Endothelial cell of umbilical vein (primary cell): ENCODE measurements around the gene MATCAP1. TPM values are rescaled to one million over a fixed set of nuclear protein-coding genes. Genes with fewer than 3 reads are reported as not detected.

Source experiments
- BruUV-seq: library from RNA; stranded (reverse); fragments of 400-500 nt; replicated peaks from 2 replicates; lab custom pipeline; 2021; lab: Mats Ljungman, UMichigan
- CTCF ChIA-PET: fragments of 300-600, 350-600 bp; sonication (Branson Sonifier 250); formaldehyde crosslinking; loops from one replicate; lab custom pipeline; 2021; ENCODE audit warnings: antibody characterized with exemption, inconsistent platforms; lab: Charles Lee
- POLR2A ChIA-PET: fragments of 300-600, 350-600 bp; sonication (Branson Sonifier 250); formaldehyde crosslinking; loops from one replicate; lab custom pipeline; 2021; ENCODE audit warnings: antibody characterized with exemption, inconsistent platforms; lab: Charles Lee
- DNase-seq: peaks from one replicate; pipeline ENCODE4 v3.0.0-alpha.2; 2011; ENCODE audit warnings: low read depth, low spot score
- FAIRE-seq: peaks from 2 replicates; lab custom pipeline; 2011; peaks lifted over from hg19 to GRCh38; lab: Jason Lieb, UNC
- H2AFZ ChIP-seq: 2 replicates; pipeline ENCODE4 v1.6.0; 2012; ENCODE audit warnings: low read depth, low read length, control low read depth, inconsistent platforms
- H3K27ac ChIP-seq: 2 replicates; pipeline ENCODE4 v1.5.1; 2011; ENCODE audit warnings: low read depth, mild to moderate bottlenecking, control low read depth, low read length, moderate library complexity; ENCODE audit not compliant: insufficient read depth
- H3K27me3 ChIP-seq, 2 experiments: 2 replicates each; pipeline versions ENCODE4 v1.6.0 to v1.6.1; 2011; ENCODE audit warnings: low read length in 2 of 2, mixed read lengths in 1 of 2; ENCODE audit not compliant: control insufficient read depth in 2 of 2, insufficient read depth in 2 of 2
- H3K36me3 ChIP-seq, 2 experiments: 2 replicates in 1 of 2; 3 replicates in 1 of 2; pipeline ENCODE4 v1.5.1; 2011; ENCODE audit warnings: low read length in 2 of 2, mild to moderate bottlenecking in 1 of 2, moderate library complexity in 1 of 2; ENCODE audit not compliant: control insufficient read depth in 2 of 2, insufficient read depth in 2 of 2; ENCODE audit errors: extremely low read depth in 1 of 2
- H3K4me1 ChIP-seq: 3 replicates; pipeline ENCODE4 v1.5.1; 2011; ENCODE audit warnings: mild to moderate bottlenecking, low read length; ENCODE audit not compliant: control insufficient read depth, insufficient read depth; ENCODE audit errors: extremely low read depth
- H3K4me2 ChIP-seq: 2 replicates; pipeline ENCODE4 v1.6.1; 2011; ENCODE audit warnings: low read length, control low read depth, mixed read lengths; ENCODE audit not compliant: insufficient read depth
- H3K4me3 ChIP-seq, 3 experiments: fragments of 200-600 bp in 1 of 3; sonication (generic), shearing (Covaris generic) in 1 of 3; replicated peaks in 1 of 3; 2 replicates each; pipeline ENCODE4 v1.5.1; 2011 to 2016; ENCODE audit warnings: control low read depth in 3 of 3, low read length in 3 of 3, mild to moderate bottlenecking in 2 of 3, inconsistent platforms in 1 of 3, low read depth in 1 of 3, moderate library complexity in 1 of 3; ENCODE audit not compliant: insufficient read depth in 1 of 3
- H3K79me2 ChIP-seq: 2 replicates; pipeline ENCODE4 v1.6.0; 2012; ENCODE audit warnings: low read length, inconsistent platforms; ENCODE audit not compliant: control insufficient read depth, insufficient read depth
- H3K9ac ChIP-seq: replicated peaks from 2 replicates; pipeline ENCODE3; 2011; ENCODE audit warnings: low read length, control low read depth; ENCODE audit not compliant: insufficient read depth; ENCODE audit errors: extremely low read depth
- H3K9me1 ChIP-seq: replicated peaks from 3 replicates; pipeline ENCODE4 v1.6.0; 2011; ENCODE audit warnings: mild to moderate bottlenecking, low read length; ENCODE audit not compliant: control insufficient read depth, insufficient read depth; ENCODE audit errors: extremely low read depth
- H3K9me3 ChIP-seq: replicated peaks from 2 replicates; pipeline ENCODE4 v1.5.1; 2012; ENCODE audit warnings: low read length, inconsistent platforms; ENCODE audit not compliant: control insufficient read depth, insufficient read depth
- H4K20me1 ChIP-seq: replicated peaks from 2 replicates; pipeline ENCODE3; 2011; ENCODE audit warnings: mild to moderate bottlenecking, low read length; ENCODE audit not compliant: control insufficient read depth, insufficient read depth; ENCODE audit errors: extremely low read depth
- EZH2 ChIP-seq: IDR thresholded peaks from 2 replicates; pipeline ENCODE4 v1.6.1; 2012; ENCODE audit warnings: borderline replicate concordance, low read depth, mild to moderate bottlenecking, moderate library complexity, low read length, inconsistent platforms; ENCODE audit not compliant: severe bottlenecking
- FOS ChIP-seq: IDR thresholded peaks from 2 replicates; pipeline ENCODE4 v1.6.1; 2011; ENCODE audit warnings: mild to moderate bottlenecking, low read length, moderate library complexity, borderline replicate concordance; ENCODE audit not compliant: insufficient read depth
- GATA2 ChIP-seq: IDR thresholded peaks from 2 replicates; pipeline ENCODE4 v1.7.0; 2011; ENCODE audit warnings: low read depth, mild to moderate bottlenecking, moderate library complexity, mixed read lengths, low read length; ENCODE audit not compliant: insufficient read length, insufficient read depth
- JUN ChIP-seq: IDR thresholded peaks from 2 replicates; pipeline ENCODE4 v1.6.1; 2011; ENCODE audit warnings: borderline replicate concordance, low read depth; ENCODE audit not compliant: insufficient read length, insufficient read depth
- MYC ChIP-seq: IDR thresholded peaks from one replicate; pipeline ENCODE4 v1.6.1; 2011; ENCODE audit warnings: mild to moderate bottlenecking, low read depth, low read length
- POLR2A ChIP-seq: IDR thresholded peaks from 2 replicates; pipeline ENCODE4 v1.6.1; 2012; ENCODE audit warnings: low read depth, mild to moderate bottlenecking, control low read depth, low read length
- POLR2AphosphoS5 ChIP-seq: IDR thresholded peaks from 2 replicates; pipeline ENCODE4 v1.6.1; 2012; ENCODE audit warnings: low read depth, mild to moderate bottlenecking, control low read depth, low read length, moderate library complexity; ENCODE audit not compliant: insufficient read depth
- dilution Hi-C: fragments of 300-500 bp; cut with MboI; formaldehyde crosslinking; loops from one replicate; pipeline ENCODE4 v1.15.0; 2019; ENCODE audit warnings: low sequenced_read_pairs; ENCODE audit not compliant: extremely low pct_ligation_motif_present
- intact Hi-C: fragments of 100-400 bp; cut with micrococcal nuclease; formaldehyde crosslinking; loops from one replicate; pipeline ENCODE4 v1.10.0; 2022
- polyA plus RNA-seq, 4 experiments: library from polyadenylated mRNA; depleted of rRNA in 3 of 4; stranded (reverse) in 3 of 4; unstranded in 1 of 4; fragments of >200 nt; gene quantifications; 2 replicates each; pipeline versions ENCODE4 v1.2.1 to v1.2.3, GENCODE V29; 2011 to 2012; ENCODE audit warnings: missing spikeins in 1 of 4
- total RNA-seq: library from RNA; stranded (reverse); gene quantifications from 2 replicates; pipeline ENCODE4 v1.2.3, GENCODE V29; 2021
- TF ChIP-seq, protein P1 (sequence below): IDR thresholded peaks from 2 replicates; pipeline ENCODE4 v1.6.1; 2011; ENCODE audit not compliant: insufficient read depth, insufficient read length
- TF ChIP-seq, protein P2 (sequence below), 2 donors: IDR thresholded peaks; 1 replicate in 1 of 2; 2 replicates in 1 of 2; pipeline ENCODE4 v1.5.1; 2011; ENCODE audit warnings: low read length in 2 of 2, mild to moderate bottlenecking in 2 of 2, moderate library complexity in 2 of 2, control low read depth in 1 of 2, inconsistent platforms in 1 of 2, low read depth in 1 of 2; ENCODE audit not compliant: insufficient read depth in 1 of 2; ENCODE audit errors: extremely low read depth in 1 of 2

The MATCAP1 gene
- total and polyA plus RNA-seq, 2 donors (not counting 3 experiments of a cell fraction or from before 2014, with no cell fraction given), result 44.5 to 53.3 TPM

DNA sequence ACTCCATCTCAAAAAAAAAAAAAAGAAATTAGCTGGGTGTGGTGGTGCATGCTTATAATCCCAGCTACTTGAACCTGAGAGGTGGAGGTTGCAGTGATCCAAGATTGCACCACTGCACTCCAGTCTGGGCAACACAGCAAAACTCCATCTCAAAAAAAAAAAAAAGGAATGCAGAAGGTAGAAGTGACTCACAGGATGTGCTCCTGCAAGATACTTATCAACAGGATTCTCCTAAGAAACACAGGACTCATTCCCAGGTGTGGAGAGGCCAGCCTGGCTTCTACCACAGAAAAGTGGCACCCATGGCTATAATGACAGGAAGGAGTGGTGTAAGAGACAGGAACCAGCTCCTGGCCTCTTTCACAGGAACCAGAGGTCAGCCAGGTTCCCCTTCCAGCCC is 29.0 kb upstream of the MATCAP1 start:
- Histone ChIP-seq H3K9ac (no peak overlapping the region), H3K27me3 (no peaks in the 10 kb centered on the region), H3K4me2 (no peak overlapping the region), H3K9me3 (no peaks in the 10 kb centered on the region), H4K20me1 (no peaks in the 10 kb centered on the region), H3K36me3 (no peaks in the 10 kb centered on the region), H3K27ac (no peak overlapping the region), H3K9me1 (no peaks in the 10 kb centered on the region), H3K79me2 (no peaks in the 10 kb centered on the region), H3K4me3 (no peak overlapping the region), H2AFZ (no peak overlapping the region), H3K4me1 (peaks cover 20% of the 10 kb centered on the region)
- DNase-seq (peak; percentile 24), FAIRE-seq (peak; percentile 77)
- dilution Hi-C loops, result no loop called here
- BruUV-seq, result no TSS peak
- intact Hi-C loops, result no loop called here
- TF ChIP-seq JUN (no peak), MYC (no peak), EZH2 (no peak), GATA2 (peak; percentile 68), FOS (peak; percentile 31), POLR2A (no peak), POLR2AphosphoS5 (no peak)
- TF ChIP-seq, protein P1, sequence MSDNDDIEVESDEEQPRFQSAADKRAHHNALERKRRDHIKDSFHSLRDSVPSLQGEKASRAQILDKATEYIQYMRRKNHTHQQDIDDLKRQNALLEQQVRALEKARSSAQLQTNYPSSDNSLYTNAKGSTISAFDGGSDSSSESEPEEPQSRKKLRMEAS, result no peak
- TF ChIP-seq, protein P2, sequence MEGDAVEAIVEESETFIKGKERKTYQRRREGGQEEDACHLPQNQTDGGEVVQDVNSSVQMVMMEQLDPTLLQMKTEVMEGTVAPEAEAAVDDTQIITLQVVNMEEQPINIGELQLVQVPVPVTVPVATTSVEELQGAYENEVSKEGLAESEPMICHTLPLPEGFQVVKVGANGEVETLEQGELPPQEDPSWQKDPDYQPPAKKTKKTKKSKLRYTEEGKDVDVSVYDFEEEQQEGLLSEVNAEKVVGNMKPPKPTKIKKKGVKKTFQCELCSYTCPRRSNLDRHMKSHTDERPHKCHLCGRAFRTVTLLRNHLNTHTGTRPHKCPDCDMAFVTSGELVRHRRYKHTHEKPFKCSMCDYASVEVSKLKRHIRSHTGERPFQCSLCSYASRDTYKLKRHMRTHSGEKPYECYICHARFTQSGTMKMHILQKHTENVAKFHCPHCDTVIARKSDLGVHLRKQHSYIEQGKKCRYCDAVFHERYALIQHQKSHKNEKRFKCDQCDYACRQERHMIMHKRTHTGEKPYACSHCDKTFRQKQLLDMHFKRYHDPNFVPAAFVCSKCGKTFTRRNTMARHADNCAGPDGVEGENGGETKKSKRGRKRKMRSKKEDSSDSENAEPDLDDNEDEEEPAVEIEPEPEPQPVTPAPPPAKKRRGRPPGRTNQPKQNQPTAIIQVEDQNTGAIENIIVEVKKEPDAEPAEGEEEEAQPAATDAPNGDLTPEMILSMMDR (IDR thresholded peaks at IDR 0.05; ENCODE audit: extremely low read depth in 1 of 2, insufficient read depth in 1 of 2, low read depth in 1 of 2, low read length in 2 of 2), result no peak
- POLR2A ChIA-PET, result interaction anchor here (0.6 kb wide), 1 partner anchor 30 kb away, joined by 3 read pairs; no protein-coding TSS in a partner anchor
- CTCF ChIA-PET, result interaction anchor here (1.7 kb wide), 1 partner anchor 15 kb away, joined by 8 read pairs; no protein-coding TSS in a partner anchor
